DMS53 (cell line): ENCODE data around the gene COL8A1.
A peak's percentile ranks its signal among the peaks of the same experiment; 100 is the strongest.
"Not testable (repeated sequence)": the region's sequence is repeated elsewhere in the genome, so short reads cannot be mapped to it uniquely, and the experiment has no call there.

Experiments
- DNase-seq: peaks from one replicate; lab custom pipeline; 2025; lab: John Stamatoyannopoulos, UW

COL8A1 gene

DNA sequence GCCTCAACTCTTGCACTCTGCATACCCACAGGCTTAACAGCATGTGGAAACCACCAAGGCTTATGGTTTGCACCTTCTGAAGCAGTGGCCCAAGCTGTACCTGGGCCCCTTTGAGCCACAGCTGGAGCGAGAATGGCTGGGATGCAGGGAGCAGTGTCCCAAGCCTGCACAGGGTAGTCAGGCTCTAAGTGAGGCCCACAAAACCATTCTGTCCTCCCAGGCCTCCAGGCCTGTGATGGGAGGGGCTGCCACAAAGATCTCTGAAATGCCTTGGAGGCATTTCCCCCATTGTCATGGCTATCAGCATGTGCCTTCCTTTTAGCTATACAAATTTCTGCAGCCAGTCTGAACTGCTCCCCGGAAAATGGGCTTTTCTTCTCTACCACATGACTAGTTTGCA, 166.8 kb downstream of the COL8A1 start:
- DNase-seq, result no peak

- DNase-seq, result peak; percentile 75
These were observed 169.9 kb downstream of the COL8A1 start for GRCh38 chr3:99808163-99808794.

DNA sequence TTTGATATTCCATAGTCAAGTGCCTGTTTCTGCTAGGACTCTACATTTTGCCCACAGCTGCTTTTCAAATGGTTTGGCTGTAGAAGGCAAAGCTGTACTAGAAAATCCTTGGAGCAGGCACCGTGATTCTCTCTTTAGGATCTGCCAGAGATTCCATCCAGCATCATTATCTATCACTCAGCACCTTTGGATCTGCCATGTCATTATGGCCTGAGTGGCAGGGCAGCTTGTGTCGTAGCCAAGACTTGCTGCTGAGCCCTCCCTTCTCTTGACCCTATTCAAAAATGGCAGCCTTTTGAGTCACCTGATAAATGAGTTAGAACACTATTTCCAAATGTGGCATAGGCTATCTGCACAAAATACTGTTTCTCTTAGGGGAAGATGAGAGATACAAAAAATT, 171.2 kb downstream of the COL8A1 start:
- DNase-seq, result no peak

DNA sequence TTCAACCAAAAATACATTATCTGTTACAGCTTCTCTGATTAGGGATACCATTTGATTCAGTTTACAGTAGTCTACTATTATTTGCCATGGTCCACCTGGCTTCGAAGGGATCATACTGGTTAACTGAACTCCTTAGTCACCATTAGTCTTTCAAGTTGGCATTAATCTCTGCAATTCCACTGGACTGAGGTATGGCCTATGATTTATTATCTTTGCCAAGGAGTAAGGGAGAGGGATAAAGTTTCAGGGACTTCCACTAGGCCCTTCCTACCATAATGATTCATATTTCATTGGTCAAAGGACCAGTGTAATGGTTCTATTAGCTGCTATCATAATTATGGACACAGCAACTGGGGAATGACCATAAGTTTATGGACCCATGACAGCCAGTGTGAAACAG, 172.0 kb downstream of the COL8A1 start:
- no peak for DNase-seq

DNA sequence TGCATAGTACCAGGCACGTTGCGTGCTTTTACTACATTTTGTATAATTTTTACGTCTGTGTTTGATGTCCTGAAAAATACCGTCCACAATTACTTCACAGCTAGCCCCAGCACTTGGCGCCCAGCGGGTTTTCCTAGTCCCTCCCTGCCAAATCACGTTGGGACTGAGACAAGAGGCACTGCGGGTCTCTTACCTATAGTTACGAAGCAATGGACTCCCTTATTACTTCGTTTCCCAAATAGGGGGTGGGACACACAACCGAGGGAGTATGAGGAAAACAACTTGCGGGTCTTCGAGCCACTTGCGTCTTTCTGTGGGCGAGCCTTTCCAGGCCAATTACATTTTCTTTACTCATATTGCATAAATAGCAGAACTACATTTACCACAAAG, 178.6 kb downstream of the COL8A1 start:
- DNase-seq, result peak; percentile 64

- peak; percentile 93 for DNase-seq
These were observed 179.2 kb downstream of the COL8A1 start, which contains the start of gene CMSS1 for GRCh38 chr3:99817437-99818240. Gene CMSS1, plus strand, starts transcription at chr3:99817862.

DNA sequence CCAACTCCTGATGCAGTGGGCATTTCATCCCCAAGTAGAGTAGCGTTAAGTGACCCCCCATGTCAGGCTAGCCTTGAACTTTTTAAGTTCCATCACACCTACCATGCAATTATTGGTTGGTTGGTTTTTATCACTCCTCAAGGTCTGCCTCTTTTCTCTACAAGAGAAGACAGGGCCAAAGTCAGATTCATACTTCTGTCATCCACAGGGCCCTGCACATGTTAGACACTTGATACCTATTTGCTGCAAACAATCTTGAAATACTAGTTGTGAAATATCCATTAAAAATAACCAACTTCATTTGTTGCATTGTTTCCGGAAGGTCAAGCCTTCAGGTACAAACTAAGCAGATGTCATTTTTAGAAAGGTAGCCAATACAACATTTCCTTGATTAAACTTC, 180.4 kb downstream of the COL8A1 start:
- DNase-seq, result no peak

- no peak for DNase-seq
These were observed 185.6 kb downstream of the COL8A1 start for GRCh38 chr3:99823723-99824711.

DNA sequence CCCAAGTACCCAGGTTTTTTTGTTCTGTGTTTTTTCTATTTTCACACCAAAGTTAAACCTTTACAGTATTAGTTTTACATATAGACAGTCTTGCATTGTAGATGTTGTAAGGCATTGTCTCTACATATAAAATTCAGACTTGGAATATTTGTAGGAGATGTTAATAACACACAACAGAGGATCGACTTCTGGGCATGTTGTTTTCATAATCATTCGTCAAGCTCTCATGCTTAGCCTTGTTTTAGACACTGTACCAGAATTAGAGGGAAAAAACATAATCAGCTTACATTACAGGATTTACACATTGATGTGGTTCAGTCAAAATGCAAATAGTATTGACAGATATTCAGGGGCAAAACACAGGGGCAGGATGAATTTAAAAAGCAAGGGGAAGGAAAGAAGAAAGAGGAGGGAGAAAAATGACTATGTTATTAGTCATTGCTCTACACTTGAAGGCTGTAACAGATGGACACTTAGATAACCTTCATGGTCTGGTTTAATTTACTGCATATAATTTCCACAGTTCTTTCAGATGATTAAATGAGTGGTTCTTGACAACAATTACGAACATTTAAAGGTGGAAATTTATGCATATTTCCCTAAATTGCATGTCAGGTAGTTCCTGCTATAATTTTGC, 186.7 kb downstream of the COL8A1 start:
- DNase-seq, result no peak

DNA sequence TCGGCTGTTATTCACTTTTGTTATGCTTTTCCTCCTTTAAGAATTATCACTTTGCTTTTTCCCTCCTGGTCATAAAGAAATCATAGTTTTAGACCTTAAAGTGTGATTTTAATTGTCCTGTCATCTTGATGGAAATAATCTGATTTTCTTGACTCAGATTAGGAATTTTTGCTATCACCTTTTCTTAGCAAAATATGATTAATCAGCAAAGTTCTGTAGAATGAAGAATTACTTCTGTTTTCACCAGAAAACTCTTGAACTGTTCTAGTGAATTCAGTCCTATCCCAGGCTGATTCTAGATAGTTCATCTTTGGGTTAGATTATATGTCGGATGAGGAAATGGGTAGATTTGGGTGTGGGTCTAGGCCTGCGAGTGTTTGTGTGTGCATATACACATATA, 191.4 kb downstream of the COL8A1 start:
- DNase-seq, result no peak

- DNase-seq, result no peak
These were observed 195.3 kb downstream of the COL8A1 start for GRCh38 chr3:99833617-99834205.

DNA sequence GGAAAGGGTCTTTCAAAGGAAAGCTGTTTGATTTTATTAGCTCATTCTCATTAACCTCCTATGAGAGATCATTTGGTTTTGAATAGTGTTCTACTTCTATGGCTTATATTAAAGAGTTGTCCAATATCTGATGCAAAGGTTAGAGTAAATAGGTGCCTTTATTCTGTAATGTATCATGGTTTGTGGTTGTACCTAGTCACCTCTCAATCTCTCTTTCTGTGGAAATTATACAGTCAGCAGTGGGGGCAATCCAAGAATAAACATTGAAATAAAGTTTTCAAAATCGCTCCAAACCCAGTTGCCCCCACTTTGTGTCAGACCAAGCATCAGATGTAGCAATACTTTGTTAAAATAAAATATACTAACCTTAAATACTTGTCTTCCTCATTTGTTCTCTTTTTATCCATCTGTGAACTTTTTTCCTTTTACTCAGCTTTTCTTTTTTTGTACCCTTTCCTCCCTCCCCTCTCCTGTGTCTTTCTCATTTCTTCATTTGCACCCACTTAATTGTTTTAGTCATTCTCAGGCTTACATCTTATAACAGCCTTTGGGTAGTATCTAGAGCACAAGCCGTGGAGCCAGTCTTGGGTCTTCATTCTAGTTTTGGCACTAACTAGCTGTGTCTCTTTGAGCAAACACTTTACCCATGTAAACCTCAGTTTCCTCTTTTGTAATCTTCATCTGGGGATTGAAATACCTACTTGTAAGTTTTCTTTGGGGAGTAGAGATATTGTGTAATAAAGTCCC, 196.0 kb downstream of the COL8A1 start:
- no peak for DNase-seq

GRCh38 chr3:99836681-99837080, 198.3 kb downstream of the COL8A1 start:
- no peak for DNase-seq

DNA sequence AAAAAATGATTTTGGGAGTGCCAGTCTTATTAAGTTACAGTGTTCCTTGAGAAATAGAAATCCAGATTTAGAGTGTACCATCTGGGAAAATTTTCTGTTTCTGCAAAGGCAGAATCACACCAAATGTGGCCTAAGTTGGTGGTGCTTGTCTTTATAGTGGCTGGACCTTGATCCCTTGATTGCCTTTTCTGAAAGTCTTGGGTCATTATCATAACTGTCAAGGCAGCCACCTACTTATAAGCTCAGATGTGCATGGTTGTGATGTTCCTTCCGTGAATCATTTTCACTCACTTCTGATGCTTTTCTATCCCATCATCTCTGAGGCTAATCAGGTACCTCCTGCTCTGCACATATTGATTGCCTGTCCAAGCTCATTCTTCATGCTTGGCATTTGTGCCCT, 199.3 kb downstream of the COL8A1 start:
- DNase-seq, result no peak

DNA sequence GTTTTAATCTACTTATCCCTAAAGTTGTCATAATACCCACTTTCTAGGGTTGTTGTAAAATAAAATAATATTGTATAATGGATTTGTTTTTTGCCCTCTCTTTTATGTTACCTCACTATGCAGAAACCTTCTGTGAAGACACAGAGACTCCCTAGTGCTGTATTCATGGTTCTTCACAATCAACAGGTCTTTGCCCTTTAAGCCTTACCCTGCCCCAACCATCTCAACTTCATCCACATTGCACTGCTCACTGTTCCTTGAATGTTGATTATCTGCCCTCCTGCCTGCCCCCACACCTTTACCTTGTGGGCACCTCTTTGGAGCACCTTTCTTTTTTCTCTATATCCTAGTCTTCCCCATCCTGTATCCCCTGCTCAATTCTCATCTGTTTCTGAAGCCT, 200.4 kb downstream of the COL8A1 start:
- no peak for DNase-seq

DNA sequence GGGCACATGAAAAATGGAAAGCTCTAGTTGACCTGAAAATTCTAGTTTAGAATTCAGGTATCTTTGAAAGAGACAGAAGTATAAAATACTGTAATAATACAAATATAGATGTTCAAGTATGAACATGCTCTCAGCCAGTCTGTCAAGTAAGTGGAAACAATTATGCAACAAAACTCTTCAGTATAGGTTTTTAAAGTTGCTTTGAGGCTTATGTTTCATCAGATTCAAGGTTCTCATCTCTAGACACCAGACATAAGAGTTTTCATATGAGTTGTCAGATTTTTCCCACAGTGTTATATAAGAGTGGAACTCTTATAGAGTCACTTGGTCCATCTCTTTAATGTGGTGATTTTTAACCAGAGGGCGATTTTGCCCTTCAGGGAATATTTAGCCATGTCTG, 201.2 kb downstream of the COL8A1 start:
- DNase-seq, result no peak

GRCh38 chr3:99841949-99842348, 203.6 kb downstream of the COL8A1 start:
- not testable (repeated sequence) for DNase-seq

GRCh38 chr3:99842826-99843589, 204.6 kb downstream of the COL8A1 start:
- DNase-seq, result peak; percentile 56

- DNase-seq, result no peak
These were observed 205.3 kb downstream of the COL8A1 start for GRCh38 chr3:99843590-99844258.
